Activated CD8-positive, alpha-beta memory T cell treated with anti-CD3 and anti-CD28 coated beads, Interleukin-2, amount 50 U/mL, for 4 hours (primary cell): Measurements from ENCODE around the gene UBTD1.
"Not testable (repeated sequence)": the region's sequence is repeated elsewhere in the genome, so short reads cannot be mapped to it uniquely, and the experiment has no call there.

Experiments
- DNase-seq: peaks from one replicate; pipeline ENCODE4 v3.0.0-alpha.2; 2020

The UBTD1 gene

GRCh38 chr10:97567891-97568290 is 69.2 kb downstream of the UBTD1 start:
- DNase-seq: no peak

- DNase-seq: no peak
Observed at GRCh38 chr10:97570146-97570788, 71.5 kb downstream of the UBTD1 start.

- DNase-seq: no peak
Observed at GRCh38 chr10:97570789-97571471, 72.2 kb downstream of the UBTD1 start.

GRCh38 chr10:97571622-97572021 is 72.9 kb downstream of the UBTD1 start:
- DNase-seq: no peak

GRCh38 chr10:97572214-97572989 is 73.7 kb downstream of the UBTD1 start, which contains the start of gene ANKRD2:
Gene ANKRD2, plus strand, starts transcription at chr10:97572779. Its CDS starts 10 bp downstream, at chr10:97572789.
- peak; percentile 52 for DNase-seq

- DNase-seq: no peak
Observed at GRCh38 chr10:97573021-97573420, 74.3 kb downstream of the UBTD1 start.

- no peak for DNase-seq
Observed at GRCh38 chr10:97573672-97574071, 74.9 kb downstream of the UBTD1 start.

GRCh38 chr10:97574374-97575126 is 75.8 kb downstream of the UBTD1 start:
- no peak for DNase-seq

- no peak for DNase-seq
Observed at GRCh38 chr10:97575127-97575668, 76.5 kb downstream of the UBTD1 start.

GRCh38 chr10:97576487-97576886 is 77.8 kb downstream of the UBTD1 start:
- DNase-seq: not testable (repeated sequence)

- DNase-seq: no peak
Observed at GRCh38 chr10:97577701-97578100, 79.0 kb downstream of the UBTD1 start.

- DNase-seq: no peak
Observed at GRCh38 chr10:97578171-97578844, 79.6 kb downstream of the UBTD1 start.

- no peak for DNase-seq
Observed at GRCh38 chr10:97580421-97581367, 82.0 kb downstream of the UBTD1 start.

GRCh38 chr10:97582169-97582568 is 83.4 kb downstream of the UBTD1 start:
- no peak for DNase-seq

- DNase-seq: no peak
Observed at GRCh38 chr10:97583476-97583875, 84.8 kb downstream of the UBTD1 start.

- no peak for DNase-seq
Observed at GRCh38 chr10:97584060-97584797, 85.5 kb downstream of the UBTD1 start, which contains the start of gene HOGA1. Gene HOGA1, plus strand, starts transcription at chr10:97584389. Its CDS starts 315 bp downstream, at chr10:97584704.

GRCh38 chr10:97584798-97585438 is 86.2 kb downstream of the UBTD1 start:
- DNase-seq: no peak

- no peak for DNase-seq
Observed at GRCh38 chr10:97585439-97585811, 86.7 kb downstream of the UBTD1 start.

- no peak for DNase-seq
Observed at GRCh38 chr10:97587183-97587582, 88.5 kb downstream of the UBTD1 start.

- DNase-seq: no peak
Observed at GRCh38 chr10:97589479-97589878, 90.8 kb downstream of the UBTD1 start, which contains the start of gene C10orf62. Gene C10orf62, plus strand, starts transcription at chr10:97589721. Its CDS starts 177 bp downstream, at chr10:97589898.
